ENCODE results near the gene ZNF277. TPM values are rescaled to one million over a fixed set of nuclear protein-coding genes. Genes with fewer than 3 reads are reported as not detected.

ZNF277 gene
- total RNA-seq, 4 donors from 2014 or later: 19.5 to 27.1 (median 25.7) TPM

DNA sequence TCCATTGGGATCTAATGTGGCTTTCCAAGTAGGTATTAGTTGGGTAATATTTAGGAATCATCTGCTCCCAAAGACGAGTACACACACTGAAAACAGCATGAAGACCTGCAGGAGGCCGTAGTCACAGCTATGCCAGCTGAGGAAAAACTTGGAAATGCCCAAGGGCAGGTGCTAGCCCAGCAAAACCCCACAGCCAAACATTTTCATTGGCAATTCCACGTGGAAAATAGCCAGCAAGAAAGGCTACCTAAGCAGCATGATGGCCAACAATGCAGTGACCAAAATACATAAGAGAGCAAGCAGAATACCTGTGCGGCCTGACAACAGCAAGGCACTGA, 33.0 kb upstream of the ZNF277 start:
- no peaks in the 10 kb centered on the region for H3K9me3 ChIP-seq
- H3K4me3 ChIP-seq: no peak overlapping the region
- intact Hi-C loops (cut with DNase I): no loop called here
- 75% methylated on average over 4 of the region's 4 CpGs for WGBS
- no peaks in the 10 kb centered on the region for H3K36me3 ChIP-seq
- H3K27me3 ChIP-seq: no peaks in the 10 kb centered on the region
- no peak for DNase-seq (ENCODE audit: extremely low spot score)
- H3K4me1 ChIP-seq: peaks cover 6 to 16% (median 12%) of the 10 kb centered on the region in 4 donors
- H3K27ac ChIP-seq (replicated peaks in 1 of 4): peak overlapping the region in 2 of 4 donors; percentile 11 to 49
- no peak for TF ChIP-seq POLR2A (IDR thresholded peaks at IDR 0.05; ENCODE audit: low read depth)
- no peak for TF ChIP-seq POLR2AphosphoS5 (IDR thresholded peaks at IDR 0.05)
- no peak for TF ChIP-seq CTCF (IDR thresholded peaks at IDR 0.05)
- no peak for TF ChIP-seq EP300 (IDR thresholded peaks at IDR 0.05)

DNA sequence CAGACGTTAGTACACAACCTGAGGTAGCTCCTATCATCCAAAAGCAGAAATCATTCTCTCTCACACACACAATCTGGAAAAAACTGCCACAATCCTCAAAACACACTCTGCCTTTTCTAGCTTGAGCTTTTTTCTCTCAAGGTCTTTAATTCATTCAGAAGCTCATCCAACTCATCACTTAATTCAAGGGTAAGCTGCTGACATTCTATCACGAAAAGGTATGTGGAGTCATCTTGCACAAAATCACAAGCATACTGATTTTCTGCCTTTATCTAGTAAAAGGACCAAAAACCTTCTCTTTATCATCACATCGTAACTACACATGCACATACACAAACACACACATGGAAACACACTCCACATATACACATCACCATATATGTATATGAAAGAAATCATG, 32.3 kb upstream of the ZNF277 start:
- intact Hi-C loops (cut with DNase I): no loop called here
- DNase-seq (ENCODE audit: extremely low spot score): no peak
- Histone ChIP-seq H3K4me3 (no peak overlapping the region), H3K4me1 (peaks cover 6 to 16% (median 12%) of the 10 kb centered on the region in 4 donors), H3K27ac (replicated peaks in 1 of 4) (no peak overlapping the region), H3K27me3 (no peaks in the 10 kb centered on the region), H3K9me3 (no peaks in the 10 kb centered on the region), H3K36me3 (no peaks in the 10 kb centered on the region)
- no peak for TF ChIP-seq CTCF (IDR thresholded peaks at IDR 0.05)
- 98% methylated on average over 3 of the region's 3 CpGs for WGBS

DNA sequence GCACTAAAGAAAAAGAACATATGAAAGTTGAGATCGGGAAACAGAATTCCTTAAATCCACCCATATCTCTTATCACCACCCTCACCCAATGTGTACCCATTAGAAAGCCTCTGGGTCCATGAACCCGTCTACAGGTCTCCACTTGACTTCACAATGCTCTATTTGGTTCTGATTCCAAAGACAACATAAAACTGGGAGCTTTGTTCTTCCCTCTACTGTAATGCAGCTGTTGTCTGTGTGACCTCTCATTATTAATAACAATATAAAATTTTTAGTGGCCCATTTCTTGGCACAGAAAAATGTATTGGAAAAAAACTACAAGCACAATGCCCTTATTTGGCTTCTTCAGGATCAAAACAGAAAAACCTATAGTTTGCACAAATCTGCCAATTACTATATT, 30.3 kb upstream of the ZNF277 start:
- Histone ChIP-seq H3K36me3 (no peaks in the 10 kb centered on the region), H3K4me1 (peaks cover 6 to 16% (median 12%) of the 10 kb centered on the region in 4 donors), H3K27me3 (no peaks in the 10 kb centered on the region), H3K27ac (replicated peaks in 1 of 4) (no peak overlapping the region), H3K4me3 (no peak overlapping the region), H3K9me3 (no peaks in the 10 kb centered on the region)
- 76% methylated on average over 2 of the region's 2 CpGs for WGBS
- no peak for DNase-seq (ENCODE audit: extremely low spot score)
- intact Hi-C loops (cut with DNase I): no loop called here
- no peak for TF ChIP-seq EP300 (IDR thresholded peaks at IDR 0.05)
- no peak for TF ChIP-seq POLR2A (IDR thresholded peaks at IDR 0.05; ENCODE audit: low read depth)
- no peak for TF ChIP-seq POLR2AphosphoS5 (IDR thresholded peaks at IDR 0.05)
- TF ChIP-seq CTCF (IDR thresholded peaks at IDR 0.05): no peak

GRCh38 chr7:112176693-112177415, 29.6 kb upstream of the ZNF277 start:
- intact Hi-C loops (cut with DNase I): no loop called here
- H3K9me3 ChIP-seq: no peaks in the 10 kb centered on the region
- 95% methylated on average over 5 of the region's 5 CpGs for WGBS
- H3K27me3 ChIP-seq: no peaks in the 10 kb centered on the region
- H3K4me1 ChIP-seq: peaks cover 6 to 16% (median 12%) of the 10 kb centered on the region in 4 donors
- DNase-seq (ENCODE audit: extremely low spot score): no peak
- no peaks in the 10 kb centered on the region for H3K36me3 ChIP-seq
- TF ChIP-seq EP300 (IDR thresholded peaks at IDR 0.05) (no peak), POLR2A (IDR thresholded peaks at IDR 0.05; ENCODE audit: low read depth) (no peak), CTCF (IDR thresholded peaks at IDR 0.05) (no peak), POLR2AphosphoS5 (IDR thresholded peaks at IDR 0.05) (no peak)
- H3K27ac ChIP-seq (replicated peaks in 1 of 4): no peak overlapping the region
- no peak overlapping the region for H3K4me3 ChIP-seq

GRCh38 chr7:112180223-112180622, 26.3 kb upstream of the ZNF277 start:
- peaks cover 7 to 17% (median 13%) of the 10 kb centered on the region in 4 donors for H3K4me1 ChIP-seq
- intact Hi-C loops (cut with DNase I): no loop called here
- no peaks in the 10 kb centered on the region for H3K9me3 ChIP-seq
- no peak for DNase-seq (ENCODE audit: extremely low spot score)
- no peaks in the 10 kb centered on the region for H3K27me3 ChIP-seq
- no peak overlapping the region for H3K27ac ChIP-seq (replicated peaks in 1 of 4)
- 72% methylated on average over 4 of the region's 4 CpGs for WGBS
- no peak overlapping the region for H3K4me3 ChIP-seq
- TF ChIP-seq EP300 (IDR thresholded peaks at IDR 0.05) (no peak), POLR2AphosphoS5 (IDR thresholded peaks at IDR 0.05) (no peak), POLR2A (IDR thresholded peaks at IDR 0.05; ENCODE audit: low read depth) (no peak), CTCF (IDR thresholded peaks at IDR 0.05) (no peak)
- no peaks in the 10 kb centered on the region for H3K36me3 ChIP-seq

Measured in esophagus muscularis mucosa (tissue), 4 donors.